ENCODE measurements around the gene DZIP1. TPM values are rescaled to one million over a fixed set of nuclear protein-coding genes. Genes with fewer than 3 reads are reported as not detected.

Gene DZIP1
- total RNA-seq, 4 donors from 2014 or later, result 2.5 to 61.9 (median 5.2) TPM

GRCh38 chr13:95628488-95628887 is 16.0 kb downstream of the DZIP1 start:
- Histone ChIP-seq H3K9me3 (no peaks in the 10 kb centered on the region), H3K4me3 (no peak overlapping the region), H3K27ac (no peak overlapping the region), H3K36me3 (no peaks in the 10 kb centered on the region), H3K4me1 (no peaks in the 10 kb centered on the region), H3K27me3 (no peaks in the 10 kb centered on the region)
- no peak for DNase-seq
- no peak for TF ChIP-seq POLR2A (IDR thresholded peaks at IDR 0.05)
- no peak for TF ChIP-seq CTCF (IDR thresholded peaks at IDR 0.05)

- Histone ChIP-seq H3K4me1 (no peaks in the 10 kb centered on the region), H3K27ac (no peak overlapping the region), H3K9me3 (no peaks in the 10 kb centered on the region), H3K4me3 (no peak overlapping the region), H3K36me3 (no peaks in the 10 kb centered on the region), H3K27me3 (no peaks in the 10 kb centered on the region)
- TF ChIP-seq CTCF (IDR thresholded peaks at IDR 0.05) (no peak), POLR2A (IDR thresholded peaks at IDR 0.05) (no peak)
- DNase-seq, result no peak
Observed at GRCh38 chr13:95627590-95627989, 16.9 kb downstream of the DZIP1 start.

- no peak overlapping the region for H3K4me3 ChIP-seq
- TF ChIP-seq POLR2A (IDR thresholded peaks at IDR 0.05) (no peak), CTCF (IDR thresholded peaks at IDR 0.05) (no peak)
- H3K36me3 ChIP-seq, result peaks cover 0 to 3% (median 0%) of the 10 kb centered on the region in 3 donors
- H3K27ac ChIP-seq, result no peak overlapping the region
- H3K9me3 ChIP-seq, result no peaks in the 10 kb centered on the region
- no peaks in the 10 kb centered on the region for H3K4me1 ChIP-seq
- no peaks in the 10 kb centered on the region for H3K27me3 ChIP-seq
- DNase-seq, result no peak
Observed at GRCh38 chr13:95626768-95627167, 17.7 kb downstream of the DZIP1 start.

GRCh38 chr13:95624020-95624419 is 20.5 kb downstream of the DZIP1 start:
- no peak for DNase-seq
- H3K9me3 ChIP-seq, result no peaks in the 10 kb centered on the region
- H3K4me3 ChIP-seq, result no peak overlapping the region
- no peaks in the 10 kb centered on the region for H3K27me3 ChIP-seq
- no peak overlapping the region for H3K27ac ChIP-seq
- H3K4me1 ChIP-seq, result no peaks in the 10 kb centered on the region
- TF ChIP-seq CTCF (IDR thresholded peaks at IDR 0.05) (peak in 4 of 6 experiments; percentile 55 to 70 (median 68)), POLR2A (IDR thresholded peaks at IDR 0.05) (no peak)
- H3K36me3 ChIP-seq, result peaks cover 0 to 10% (median 0%) of the 10 kb centered on the region in 3 donors

- Histone ChIP-seq H3K27me3 (no peaks in the 10 kb centered on the region), H3K27ac (no peak overlapping the region), H3K4me1 (no peaks in the 10 kb centered on the region), H3K9me3 (no peaks in the 10 kb centered on the region), H3K36me3 (peaks cover 0 to 10% (median 0%) of the 10 kb centered on the region in 3 donors), H3K4me3 (no peak overlapping the region)
- TF ChIP-seq CTCF (IDR thresholded peaks at IDR 0.05) (no peak), POLR2A (IDR thresholded peaks at IDR 0.05) (no peak)
- no peak for DNase-seq
Observed at GRCh38 chr13:95623141-95623540, 21.4 kb downstream of the DZIP1 start.
